NCI-H510A (cell line): ENCODE results near the gene BRF1.
A peak's percentile ranks its signal among the peaks of the same experiment; 100 is the strongest.

ENCODE experiments used
- DNase-seq: peaks from one replicate; lab custom pipeline; 2025; lab: John Stamatoyannopoulos, UW

BRF1 gene

GRCh38 chr14:105267820-105268548, 32.8 kb downstream of the BRF1 start:
- DNase-seq, result no peak

- DNase-seq, result no peak
Observed at GRCh38 chr14:105261781-105262180, 39.0 kb downstream of the BRF1 start.

GRCh38 chr14:105260959-105261358, 39.8 kb downstream of the BRF1 start:
- DNase-seq, result no peak

- DNase-seq, result no peak
Observed at GRCh38 chr14:105258846-105259245, 42.0 kb downstream of the BRF1 start.

GRCh38 chr14:105257464-105257863, 43.3 kb downstream of the BRF1 start:
- no peak for DNase-seq

GRCh38 chr14:105256292-105256960, 44.4 kb downstream of the BRF1 start:
- no peak for DNase-seq

GRCh38 chr14:105255021-105255507, 45.7 kb downstream of the BRF1 start:
- no peak for DNase-seq

- no peak for DNase-seq
Observed at GRCh38 chr14:105253329-105253682, 47.5 kb downstream of the BRF1 start.

- no peak for DNase-seq
Observed at GRCh38 chr14:105252552-105253328, 48.1 kb downstream of the BRF1 start.

GRCh38 chr14:105251920-105252319, 48.9 kb downstream of the BRF1 start:
- no peak for DNase-seq

GRCh38 chr14:105250986-105251385, 49.8 kb downstream of the BRF1 start:
- DNase-seq, result no peak

- DNase-seq, result no peak
Observed at GRCh38 chr14:105250008-105250366, 50.8 kb downstream of the BRF1 start.

- no peak for DNase-seq
Observed at GRCh38 chr14:105249182-105250007, 51.4 kb downstream of the BRF1 start.

GRCh38 chr14:105248368-105249181, 52.2 kb downstream of the BRF1 start, which contains the start of gene BTBD6:
TSS of gene BTBD6 (plus strand) at chr14:105248533. CDS start at chr14:105248712, 179 bp downstream.
- peak; percentile 64 for DNase-seq

GRCh38 chr14:105247715-105248367, 53.0 kb downstream of the BRF1 start:
- DNase-seq, result no peak

- no peak for DNase-seq
Observed at GRCh38 chr14:105247026-105247425, 53.8 kb downstream of the BRF1 start.

- no peak for DNase-seq
Observed at GRCh38 chr14:105244334-105244733, 56.5 kb downstream of the BRF1 start.

GRCh38 chr14:105241641-105242040, 59.2 kb downstream of the BRF1 start:
- DNase-seq, result no peak

- no peak for DNase-seq
Observed at GRCh38 chr14:105240811-105241576, 59.8 kb downstream of the BRF1 start.
